Endothelial cell of umbilical vein (primary cell): ENCODE data around the gene ACE.

Source experiments
- EZH2 ChIP-seq: IDR thresholded peaks from 2 replicates; pipeline ENCODE4 v1.6.1; 2012; ENCODE audit warnings: borderline replicate concordance, low read depth, mild to moderate bottlenecking, moderate library complexity, low read length, inconsistent platforms; ENCODE audit not compliant: severe bottlenecking
- FOS ChIP-seq: IDR thresholded peaks from 2 replicates; pipeline ENCODE4 v1.6.1; 2011; ENCODE audit warnings: mild to moderate bottlenecking, low read length, moderate library complexity, borderline replicate concordance; ENCODE audit not compliant: insufficient read depth
- GATA2 ChIP-seq: IDR thresholded peaks from 2 replicates; pipeline ENCODE4 v1.7.0; 2011; ENCODE audit warnings: low read depth, mild to moderate bottlenecking, moderate library complexity, mixed read lengths, low read length; ENCODE audit not compliant: insufficient read length, insufficient read depth
- POLR2A ChIP-seq: IDR thresholded peaks from 2 replicates; pipeline ENCODE4 v1.6.1; 2012; ENCODE audit warnings: low read depth, mild to moderate bottlenecking, control low read depth, low read length
- TF ChIP-seq, protein P1 (sequence below), 2 donors: IDR thresholded peaks; 1 replicate in 1 of 2; 2 replicates in 1 of 2; pipeline ENCODE4 v1.5.1; 2011; ENCODE audit warnings: low read length in 2 of 2, mild to moderate bottlenecking in 2 of 2, moderate library complexity in 2 of 2, control low read depth in 1 of 2, inconsistent platforms in 1 of 2, low read depth in 1 of 2; ENCODE audit not compliant: insufficient read depth in 1 of 2; ENCODE audit errors: extremely low read depth in 1 of 2

GRCh38 chr17:63480826-63481487, 4.1 kb downstream of the ACE start:
- TF ChIP-seq, protein P1, sequence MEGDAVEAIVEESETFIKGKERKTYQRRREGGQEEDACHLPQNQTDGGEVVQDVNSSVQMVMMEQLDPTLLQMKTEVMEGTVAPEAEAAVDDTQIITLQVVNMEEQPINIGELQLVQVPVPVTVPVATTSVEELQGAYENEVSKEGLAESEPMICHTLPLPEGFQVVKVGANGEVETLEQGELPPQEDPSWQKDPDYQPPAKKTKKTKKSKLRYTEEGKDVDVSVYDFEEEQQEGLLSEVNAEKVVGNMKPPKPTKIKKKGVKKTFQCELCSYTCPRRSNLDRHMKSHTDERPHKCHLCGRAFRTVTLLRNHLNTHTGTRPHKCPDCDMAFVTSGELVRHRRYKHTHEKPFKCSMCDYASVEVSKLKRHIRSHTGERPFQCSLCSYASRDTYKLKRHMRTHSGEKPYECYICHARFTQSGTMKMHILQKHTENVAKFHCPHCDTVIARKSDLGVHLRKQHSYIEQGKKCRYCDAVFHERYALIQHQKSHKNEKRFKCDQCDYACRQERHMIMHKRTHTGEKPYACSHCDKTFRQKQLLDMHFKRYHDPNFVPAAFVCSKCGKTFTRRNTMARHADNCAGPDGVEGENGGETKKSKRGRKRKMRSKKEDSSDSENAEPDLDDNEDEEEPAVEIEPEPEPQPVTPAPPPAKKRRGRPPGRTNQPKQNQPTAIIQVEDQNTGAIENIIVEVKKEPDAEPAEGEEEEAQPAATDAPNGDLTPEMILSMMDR (IDR thresholded peaks at IDR 0.05; ENCODE audit: extremely low read depth in 1 of 2, insufficient read depth in 1 of 2, low read depth in 1 of 2, low read length in 2 of 2): no peak
- TF ChIP-seq EZH2 (no peak), FOS (no peak), POLR2A (no peak), GATA2 (no peak)
